GM23248 (cell line): ENCODE measurements around the gene HOXA3. TPM values are rescaled to one million over a fixed set of nuclear protein-coding genes. Genes with fewer than 3 reads are reported as not detected.
A peak's percentile ranks its signal among the peaks of the same experiment; 100 is the strongest.

ENCODE experiments used
- DNase-seq: peaks from one replicate; pipeline ENCODE4 v3.0.0-alpha.2; 2015
- H2AFZ ChIP-seq: fragments of 200-600 bp; sonication (generic); 2 replicates; pipeline ENCODE4 v1.6.1; 2016; ENCODE audit warnings: antibody characterized with exemption
- H3F3A ChIP-seq: fragments of 200-600 bp; sonication (generic); 2 replicates; pipeline ENCODE4 v1.6.1; 2016; ENCODE audit warnings: mild to moderate bottlenecking, antibody characterized with exemption, mixed run types; ENCODE audit not compliant: insufficient read depth
- H3K27ac ChIP-seq: fragments of 200-600 bp; sonication (generic); 2 replicates; pipeline ENCODE4 v1.5.1; 2016; ENCODE audit warnings: mild to moderate bottlenecking
- H3K27me3 ChIP-seq: fragments of 200-600 bp; sonication (generic); replicated peaks from 2 replicates; pipeline ENCODE4 v1.6.1; 2016; ENCODE audit warnings: mild to moderate bottlenecking; ENCODE audit not compliant: insufficient read depth
- H3K36me3 ChIP-seq: fragments of 200-600 bp; sonication (generic); 2 replicates; pipeline ENCODE4 v1.6.1; 2016; ENCODE audit warnings: low read depth, mild to moderate bottlenecking
- H3K4me1 ChIP-seq: fragments of 200-600 bp; sonication (generic); 2 replicates; pipeline ENCODE4 v1.6.1; 2016; ENCODE audit warnings: mild to moderate bottlenecking; ENCODE audit not compliant: insufficient read depth
- H3K4me2 ChIP-seq: fragments of 200-600 bp; sonication (generic); one replicate; pipeline ENCODE4 v1.6.1; 2016; ENCODE audit warnings: mild to moderate bottlenecking; ENCODE audit not compliant: unreplicated experiment
- H3K4me3 ChIP-seq: fragments of 200-600 bp; sonication (generic); 2 replicates; pipeline ENCODE4 v1.5.1; 2016; ENCODE audit warnings: mild to moderate bottlenecking
- H3K79me2 ChIP-seq: fragments of 200-600 bp; sonication (generic); 2 replicates; pipeline ENCODE4 v1.6.1; 2016; ENCODE audit warnings: mild to moderate bottlenecking; ENCODE audit not compliant: insufficient read depth
- H3K9ac ChIP-seq: fragments of 200-600 bp; sonication (generic); 2 replicates; pipeline ENCODE4 v1.6.1; 2016; ENCODE audit warnings: mild to moderate bottlenecking
- H3K9me2 ChIP-seq: fragments of 200-600 bp; sonication (generic); 2 replicates; pipeline ENCODE4 v1.6.1; 2016; ENCODE audit warnings: mixed run types, mild to moderate bottlenecking, moderate library complexity; ENCODE audit not compliant: insufficient read depth
- H3K9me3 ChIP-seq: fragments of 200-600 bp; sonication (generic); one replicate; pipeline ENCODE4 v1.6.1; 2017; ENCODE audit warnings: low read depth
- H4K20me1 ChIP-seq: fragments of 200-600 bp; sonication (generic); 2 replicates; pipeline ENCODE4 v1.6.0; 2016; ENCODE audit not compliant: insufficient read depth
- EZH2 ChIP-seq: fragments of 200-600 bp; sonication (generic); IDR thresholded peaks from 2 replicates; pipeline ENCODE4 v1.6.1; 2018; ENCODE audit warnings: antibody characterized with exemption, mild to moderate bottlenecking; ENCODE audit not compliant: insufficient read depth, poor library complexity, severe bottlenecking
- EZH2phosphoT487 ChIP-seq: fragments of 200-600 bp; sonication (generic); IDR thresholded peaks from 2 replicates; pipeline ENCODE4 v1.6.1; 2018; ENCODE audit warnings: antibody characterized with exemption, moderate library complexity, mild to moderate bottlenecking, low read depth; ENCODE audit not compliant: insufficient read depth
- WGBS, 2 experiments: methylation state at CpG; one replicate each; pipeline ENCODE4 v1.1.6; 2015 to 2017; ENCODE audit warnings: low lambda C conversion rate in 2 of 2, low coverage in 1 of 2; ENCODE audit errors: missing lambda C conversion rate in 2 of 2; 5-methylcytosine and 5-hydroxymethylcytosine counted together
- in situ Hi-C: fragments of 300-500 bp; cut with MboI; formaldehyde crosslinking; loops from 2 replicates; pipeline ENCODE4 v1.15.0; 2020
- polyA plus RNA-seq: library from polyadenylated mRNA; unstranded; fragments of >200 nt; fragmentation: Nextera tagmentation; extraction: Ambion mirVana; gene quantifications from 2 replicates; pipeline ENCODE4 v1.2.1, GENCODE V29; 2016
- total RNA-seq: library from RNA; depleted of rRNA; stranded (reverse); fragments of >200 nt; shearing (Covaris generic); gene quantifications from 2 replicates; pipeline ENCODE4 v1.2.3, GENCODE V29; 2014

The HOXA3 gene
- total and polyA plus RNA-seq, 2 experiments from 2014 or later, result 1.2 to 2.1 TPM

DNA sequence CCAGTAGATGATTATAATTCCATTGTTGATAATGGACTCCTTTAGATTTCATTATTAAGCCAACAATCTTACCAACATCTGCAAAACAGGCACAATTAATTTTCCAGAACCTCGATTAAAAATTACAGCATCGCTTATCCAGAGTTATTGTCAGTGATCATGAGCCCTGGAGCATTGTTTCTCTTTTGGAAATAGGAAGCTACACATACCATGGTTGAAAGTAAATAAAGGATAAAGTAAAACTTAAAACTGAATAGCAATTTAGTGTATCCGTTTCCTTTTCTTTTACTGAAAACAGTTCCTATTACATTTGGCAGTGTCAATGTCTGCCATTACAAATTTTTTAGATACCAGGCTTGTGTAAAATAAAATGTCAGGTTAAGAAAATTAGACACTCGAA, 40.0 kb downstream of the HOXA3 start:
- no peak overlapping the region for H3K4me3 ChIP-seq
- no peaks in the 10 kb centered on the region for H3K36me3 ChIP-seq
- no peaks in the 10 kb centered on the region for H3K9me2 ChIP-seq
- no peak overlapping the region for H2AFZ ChIP-seq
- no peaks in the 10 kb centered on the region for H4K20me1 ChIP-seq
- WGBS, 2 experiments, result 67 to 68% methylated on average over 4 of the region's 4 CpGs
- H3K27me3 ChIP-seq, result no peaks in the 10 kb centered on the region
- no peak for TF ChIP-seq EZH2phosphoT487
- no peak for TF ChIP-seq EZH2
- no peak overlapping the region for H3K9ac ChIP-seq
- peaks cover 11% of the 10 kb centered on the region; the same call in 1 of the 2 replicates for H3F3A ChIP-seq
- H3K27ac ChIP-seq, result no peak overlapping the region
- H3K4me2 ChIP-seq, result no peak overlapping the region
- in situ Hi-C loops, result no loop called here
- no peak for DNase-seq
- H3K9me3 ChIP-seq, result no peaks in the 10 kb centered on the region
- H3K4me1 ChIP-seq, result peaks cover 7% of the 10 kb centered on the region; the same call in 1 of the 2 replicates
- H3K79me2 ChIP-seq, result no peaks in the 10 kb centered on the region

DNA sequence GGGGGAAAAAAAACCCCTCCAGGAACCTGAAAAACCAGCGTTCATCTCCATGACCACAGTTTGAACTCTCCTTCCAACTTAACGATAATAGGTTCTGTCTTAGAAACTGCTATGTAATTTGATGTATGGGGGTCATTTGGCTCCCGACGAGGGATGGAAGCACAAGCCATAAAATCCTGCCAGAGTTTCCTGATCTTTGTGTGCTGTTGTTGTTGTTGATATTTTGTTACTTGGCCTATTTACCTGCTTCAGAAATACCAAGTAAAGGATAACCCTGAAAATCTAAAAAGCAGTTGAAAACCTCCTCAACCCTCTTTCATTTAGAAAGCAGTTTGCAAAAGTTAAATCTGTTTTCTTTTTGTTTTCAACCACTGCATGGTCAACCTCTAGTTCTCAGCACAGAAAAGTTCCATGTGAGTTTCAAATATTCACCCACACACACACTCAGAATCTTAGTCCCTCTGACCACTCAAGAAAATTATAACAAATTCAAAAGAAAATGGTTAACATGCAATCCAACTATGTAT, 40.6 kb downstream of the HOXA3 start:
- peaks cover 7% of the 10 kb centered on the region; the same call in 1 of the 2 replicates for H3K4me1 ChIP-seq
- H4K20me1 ChIP-seq, result no peaks in the 10 kb centered on the region
- peaks cover 5% of the 10 kb centered on the region; the same call in 1 of the 2 replicates for H3K36me3 ChIP-seq
- H3K4me2 ChIP-seq, result no peak overlapping the region
- no peak overlapping the region for H3K4me3 ChIP-seq
- no peaks in the 10 kb centered on the region for H3K27me3 ChIP-seq
- H3K9me3 ChIP-seq, result no peaks in the 10 kb centered on the region
- no peak overlapping the region for H3K27ac ChIP-seq
- no peaks in the 10 kb centered on the region for H3K79me2 ChIP-seq
- 96 to 99% methylated on average over 4 of the region's 4 CpGs for WGBS, 2 experiments
- in situ Hi-C loops, result no loop called here
- no peaks in the 10 kb centered on the region for H3K9me2 ChIP-seq
- peaks cover 11% of the 10 kb centered on the region; the same call in 1 of the 2 replicates for H3F3A ChIP-seq
- no peak overlapping the region for H2AFZ ChIP-seq
- no peak for DNase-seq
- TF ChIP-seq EZH2phosphoT487 (no peak), EZH2 (no peak)
- no peak overlapping the region for H3K9ac ChIP-seq

DNA sequence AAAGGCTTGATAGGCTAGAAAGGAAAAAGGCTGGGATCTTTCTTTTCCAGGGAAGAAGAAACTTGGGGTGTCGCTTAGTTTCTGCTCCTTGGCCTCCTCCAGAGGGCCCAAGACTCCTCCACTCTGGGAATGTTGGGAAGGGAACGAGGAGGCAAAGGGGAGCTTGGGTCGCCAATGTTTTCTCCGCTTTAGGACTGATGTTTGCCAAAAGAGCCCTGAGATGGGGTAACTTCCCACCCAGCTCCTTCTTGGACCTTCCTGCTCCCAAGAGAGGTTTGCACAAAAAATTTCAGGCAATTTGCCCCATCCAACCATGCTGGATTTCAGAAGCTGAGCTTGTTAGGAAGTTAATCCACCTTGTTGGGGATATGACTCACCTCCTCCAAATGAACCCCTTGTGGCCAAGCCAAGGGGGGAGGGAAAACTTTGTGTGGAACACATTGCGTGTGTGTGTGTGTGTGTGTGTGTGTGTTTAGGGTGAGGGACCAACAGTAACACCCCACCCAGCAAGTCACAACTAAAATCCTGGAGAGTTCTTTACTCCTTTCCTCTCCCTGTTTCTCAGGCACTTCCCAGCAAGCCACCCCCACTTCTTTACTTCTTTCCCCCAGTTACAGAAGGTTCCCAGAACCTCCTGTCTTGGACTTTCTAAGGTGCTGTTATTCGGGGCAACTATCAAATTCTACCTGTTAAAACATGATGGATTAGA, 41.2 kb downstream of the HOXA3 start:
- peaks cover 11% of the 10 kb centered on the region; the same call in 1 of the 2 replicates for H3F3A ChIP-seq
- no peak overlapping the region for H3K4me3 ChIP-seq
- peaks cover 6% of the 10 kb centered on the region; the same call in 1 of the 2 replicates for H3K36me3 ChIP-seq
- no peaks in the 10 kb centered on the region for H3K79me2 ChIP-seq
- H4K20me1 ChIP-seq, result no peaks in the 10 kb centered on the region
- DNase-seq, result peak; percentile 24
- in situ Hi-C loops, result no loop called here
- TF ChIP-seq EZH2 (no peak), EZH2phosphoT487 (no peak)
- no peak overlapping the region for H2AFZ ChIP-seq
- no peak overlapping the region for H3K4me2 ChIP-seq
- 94 to 95% methylated on average over 6 of the region's 6 CpGs for WGBS, 2 experiments
- H3K4me1 ChIP-seq, result peaks cover 7% of the 10 kb centered on the region; the same call in 1 of the 2 replicates
- H3K9me2 ChIP-seq, result no peaks in the 10 kb centered on the region
- H3K27ac ChIP-seq, result no peak overlapping the region
- no peak overlapping the region for H3K9ac ChIP-seq
- no peaks in the 10 kb centered on the region for H3K9me3 ChIP-seq
- no peaks in the 10 kb centered on the region for H3K27me3 ChIP-seq

GRCh38 chr7:27110186-27111031, 42.0 kb downstream of the HOXA3 start:
- H3F3A ChIP-seq, result peaks cover 11% of the 10 kb centered on the region; the same call in 1 of the 2 replicates
- in situ Hi-C loops, result no loop called here
- H3K4me3 ChIP-seq, result no peak overlapping the region
- H3K9me3 ChIP-seq, result no peaks in the 10 kb centered on the region
- no peaks in the 10 kb centered on the region for H4K20me1 ChIP-seq
- no peak for TF ChIP-seq EZH2phosphoT487
- TF ChIP-seq EZH2, result no peak
- H3K27me3 ChIP-seq, result no peaks in the 10 kb centered on the region
- no peak overlapping the region for H2AFZ ChIP-seq
- H3K4me2 ChIP-seq, result no peak overlapping the region
- no peaks in the 10 kb centered on the region for H3K79me2 ChIP-seq
- no peak overlapping the region for H3K27ac ChIP-seq
- H3K4me1 ChIP-seq, result peaks cover 7% of the 10 kb centered on the region; the same call in 1 of the 2 replicates
- no peaks in the 10 kb centered on the region for H3K9me2 ChIP-seq
- peaks cover 6% of the 10 kb centered on the region; the same call in 1 of the 2 replicates for H3K36me3 ChIP-seq
- DNase-seq, result no peak
- H3K9ac ChIP-seq, result no peak overlapping the region
- 79 to 84% methylated on average over 48 to 66 of the region's 66 CpGs for WGBS, 2 experiments
